OCI-LY1 (cell line): ENCODE results near the gene CLCA2.

Experiments used
- CTCF ChIP-seq: fragments of 200-600 bp; sonication (generic), shearing (Covaris generic); IDR thresholded peaks from 2 replicates; pipeline ENCODE4 v1.5.1; 2017; ENCODE audit warnings: mild to moderate bottlenecking, antibody characterized with exemption, low read length, moderate library complexity, mixed read lengths
- EZH2 ChIP-seq: fragments of 200-600 bp; sonication (generic), shearing (Covaris generic); IDR thresholded peaks from 2 replicates; pipeline ENCODE4 v1.8.0; 2017; ENCODE audit warnings: borderline replicate concordance, mixed run types, mild to moderate bottlenecking, antibody characterized with exemption, low read length, moderate library complexity, mixed read lengths

DNA sequence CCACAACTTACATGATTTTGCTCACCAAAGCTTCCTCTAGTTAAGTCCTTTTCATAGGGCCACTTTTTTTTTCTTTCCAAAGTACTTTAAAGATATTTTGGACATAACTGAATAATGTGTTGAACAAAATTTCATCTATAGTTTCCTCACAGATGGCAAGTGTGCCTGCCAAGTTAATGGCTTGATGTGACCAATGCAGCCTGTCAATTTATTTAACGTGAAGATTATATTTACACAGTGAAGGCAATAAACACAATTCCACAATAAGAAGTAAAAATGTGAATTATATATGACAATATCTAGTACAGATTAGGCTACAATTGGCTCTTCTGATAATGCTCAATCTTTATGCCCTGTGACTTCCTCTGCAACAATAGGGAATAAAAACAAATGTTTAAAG lies 18.0 kb downstream of the CLCA2 start:
- no peak for TF ChIP-seq CTCF
- no peak for TF ChIP-seq EZH2
